CD4-positive, CD25-positive, alpha-beta regulatory T cell (primary cell): ENCODE results near the gene S100A14. TPM values are rescaled to one million over a fixed set of nuclear protein-coding genes. Genes with fewer than 3 reads are reported as not detected.
"Not testable (repeated sequence)": the region's sequence is repeated elsewhere in the genome, so short reads cannot be mapped to it uniquely, and the experiment has no call there.

ENCODE experiments used
- ATAC-seq, 2 donors: fragments of 150-1000 bp; cut with Tn5 transposase; one replicate each; pipeline ENCODE4 v1.10.0; 2021; ENCODE audit warnings: low read depth in 2 of 2, moderate number of reproducible peaks in 2 of 2, moderate library complexity in 1 of 2
- DNase-seq, 3 donors: peaks; one replicate each; pipeline versions ENCODE4 v3.0.0 to v3.0.0-alpha.2; 2012 to 2022; ENCODE audit warnings: mixed read lengths in 1 of 3
- H3K27ac ChIP-seq: one replicate; pipeline ENCODE4 v1.7.0; 2013; ENCODE audit warnings: mild to moderate bottlenecking, low read length; ENCODE audit not compliant: insufficient read depth, poor library complexity, severe bottlenecking
- H3K27me3 ChIP-seq: one replicate; pipeline ENCODE4 v1.7.0; 2013; ENCODE audit warnings: low read length; ENCODE audit not compliant: control insufficient read depth, insufficient read depth
- H3K36me3 ChIP-seq: one replicate; pipeline ENCODE4 v1.7.0; 2013; ENCODE audit warnings: mild to moderate bottlenecking, low read length, moderate library complexity; ENCODE audit not compliant: control insufficient read depth, insufficient read depth
- H3K4me1 ChIP-seq: 2 replicates; pipeline ENCODE4 v1.7.0; 2013; ENCODE audit warnings: mild to moderate bottlenecking, low read length; ENCODE audit not compliant: insufficient read depth, control insufficient read depth, poor library complexity, severe bottlenecking
- H3K4me3 ChIP-seq: one replicate; pipeline ENCODE4 v1.7.0; 2013; ENCODE audit warnings: low read depth, mild to moderate bottlenecking, low read length, moderate library complexity
- H3K9me3 ChIP-seq, 2 experiments: 1 replicate in 1 of 2; 2 replicates in 1 of 2; pipeline ENCODE4 v1.7.0; 2013; ENCODE audit warnings: low read length in 2 of 2, mild to moderate bottlenecking in 1 of 2, moderate library complexity in 1 of 2; ENCODE audit not compliant: control insufficient read depth in 2 of 2
- H3K27ac Mint-ChIP-seq, 3 donors: one replicate each; pipeline ENCODE4 v1.8.0; 2020 to 2022; ENCODE audit warnings: mild to moderate bottlenecking in 3 of 3, mixed read lengths in 3 of 3, moderate library complexity in 2 of 3
- H3K27me3 Mint-ChIP-seq: one replicate; pipeline ENCODE4 v1.8.0; 2022; ENCODE audit warnings: mild to moderate bottlenecking, mixed read lengths
- H3K36me3 Mint-ChIP-seq: one replicate; pipeline ENCODE4 v1.8.0; 2020; ENCODE audit warnings: mixed read lengths
- H3K4me1 Mint-ChIP-seq, 4 donors: one replicate each; pipeline ENCODE4 v1.8.0; 2020 to 2022; ENCODE audit warnings: mixed read lengths in 4 of 4, mild to moderate bottlenecking in 1 of 4
- H3K4me3 Mint-ChIP-seq, 4 donors: one replicate each; pipeline ENCODE4 v1.8.0; 2020 to 2022; ENCODE audit warnings: mild to moderate bottlenecking in 4 of 4, mixed read lengths in 4 of 4, moderate library complexity in 3 of 4
- H3K9me3 Mint-ChIP-seq, 7 donors: one replicate each; pipeline ENCODE4 v1.8.0; 2020 to 2022; ENCODE audit warnings: mixed read lengths in 7 of 7, mild to moderate bottlenecking in 3 of 7, moderate library complexity in 2 of 7
- polyA plus RNA-seq, 4 donors: library from polyadenylated mRNA; unstranded; fragments of 300-500 nt; fragmentation: Illumina TruSeq; gene quantifications; one replicate each; pipeline ENCODE4 v1.2.3, GENCODE V29; 2021
- total RNA-seq: library from RNA; stranded (reverse); gene quantifications from one replicate; pipeline ENCODE4 v1.2.3, GENCODE V29; 2022

S100A14 gene
- total and polyA plus RNA-seq, 5 donors from 2014 or later = not detected

- Mint-ChIP-seq H3K27ac (peak overlapping the region in 1 of 3 donors; percentile 84), H3K36me3 (no peaks in the 10 kb centered on the region), H3K27me3 (peaks cover 31% of the 10 kb centered on the region), H3K4me1 (no peaks in the 10 kb centered on the region), H3K4me3 (no peak overlapping the region), H3K9me3 (no peaks in the 10 kb centered on the region)
- H3K9me3 ChIP-seq = no peaks in the 10 kb centered on the region
- no peaks in the 10 kb centered on the region for H3K4me1 ChIP-seq
- H3K27ac ChIP-seq = no peak overlapping the region
- no peak overlapping the region for H3K4me3 ChIP-seq
- DNase-seq = no peak
- H3K36me3 ChIP-seq = no peaks in the 10 kb centered on the region
- ATAC-seq = no peak
- peaks cover 2% of the 10 kb centered on the region for H3K27me3 ChIP-seq
Measured at GRCh38 chr1:153588482-153588881, 27.6 kb downstream of the S100A14 start.

GRCh38 chr1:153588033-153588432 is 28.1 kb downstream of the S100A14 start:
- not testable (repeated sequence) for H3K36me3 Mint-ChIP-seq, H3K4me3 Mint-ChIP-seq, H3K9me3 Mint-ChIP-seq, H3K36me3 ChIP-seq, H3K4me3 ChIP-seq, ATAC-seq, H3K27me3 ChIP-seq, H3K4me1 ChIP-seq, H3K27ac ChIP-seq, H3K4me1 Mint-ChIP-seq, H3K9me3 ChIP-seq, H3K27ac Mint-ChIP-seq, DNase-seq
- H3K27me3 Mint-ChIP-seq = peaks cover 31% of the 10 kb centered on the region

GRCh38 chr1:153587314-153587713 is 28.8 kb downstream of the S100A14 start:
- H3K27ac ChIP-seq = no peak overlapping the region
- Mint-ChIP-seq H3K27me3 (peaks cover 31% of the 10 kb centered on the region), H3K36me3 (no peaks in the 10 kb centered on the region), H3K27ac (no peak overlapping the region), H3K9me3 (no peaks in the 10 kb centered on the region), H3K4me3 (no peak overlapping the region), H3K4me1 (no peaks in the 10 kb centered on the region)
- ATAC-seq (no peak), DNase-seq (no peak)
- peaks cover 2% of the 10 kb centered on the region for H3K27me3 ChIP-seq
- no peaks in the 10 kb centered on the region for H3K4me1 ChIP-seq
- no peaks in the 10 kb centered on the region for H3K36me3 ChIP-seq
- no peak overlapping the region for H3K4me3 ChIP-seq
- H3K9me3 ChIP-seq = no peaks in the 10 kb centered on the region

GRCh38 chr1:153586347-153586746 is 29.8 kb downstream of the S100A14 start:
- ATAC-seq (no peak), DNase-seq (no peak)
- Mint-ChIP-seq H3K9me3 (no peaks in the 10 kb centered on the region), H3K27me3 (peaks cover 31% of the 10 kb centered on the region), H3K4me1 (no peaks in the 10 kb centered on the region), H3K27ac (no peak overlapping the region), H3K4me3 (no peak overlapping the region), H3K36me3 (no peaks in the 10 kb centered on the region)
- H3K27ac ChIP-seq = no peak overlapping the region
- H3K4me3 ChIP-seq = no peak overlapping the region
- H3K27me3 ChIP-seq = peaks cover 2% of the 10 kb centered on the region
- no peaks in the 10 kb centered on the region for H3K9me3 ChIP-seq
- H3K4me1 ChIP-seq = no peaks in the 10 kb centered on the region
- no peaks in the 10 kb centered on the region for H3K36me3 ChIP-seq

- Mint-ChIP-seq H3K4me1 (no peaks in the 10 kb centered on the region), H3K4me3 (no peak overlapping the region), H3K27ac (no peak overlapping the region), H3K27me3 (peaks cover 34% of the 10 kb centered on the region), H3K36me3 (no peaks in the 10 kb centered on the region), H3K9me3 (no peaks in the 10 kb centered on the region)
- Histone ChIP-seq H3K9me3 (no peaks in the 10 kb centered on the region), H3K4me1 (no peaks in the 10 kb centered on the region), H3K27me3 (peaks cover 2% of the 10 kb centered on the region), H3K27ac (no peak overlapping the region), H3K36me3 (no peaks in the 10 kb centered on the region), H3K4me3 (no peak overlapping the region)
- ATAC-seq (no peak), DNase-seq (no peak)
Measured at GRCh38 chr1:153585006-153585405, 31.1 kb downstream of the S100A14 start.

- no peak overlapping the region for H3K4me3 ChIP-seq
- Mint-ChIP-seq H3K27me3 (peaks cover 43% of the 10 kb centered on the region), H3K27ac (no peak overlapping the region), H3K9me3 (no peaks in the 10 kb centered on the region), H3K36me3 (no peaks in the 10 kb centered on the region), H3K4me3 (no peak overlapping the region), H3K4me1 (no peaks in the 10 kb centered on the region)
- no peak for ATAC-seq
- no peaks in the 10 kb centered on the region for H3K4me1 ChIP-seq
- H3K27ac ChIP-seq = no peak overlapping the region
- DNase-seq = no peak
- no peaks in the 10 kb centered on the region for H3K9me3 ChIP-seq
- no peaks in the 10 kb centered on the region for H3K36me3 ChIP-seq
- H3K27me3 ChIP-seq = peaks cover 2% of the 10 kb centered on the region
Measured at GRCh38 chr1:153583976-153584375, 32.1 kb downstream of the S100A14 start.

GRCh38 chr1:153583514-153583913 is 32.6 kb downstream of the S100A14 start:
- not testable (repeated sequence) for H3K4me1 Mint-ChIP-seq, ATAC-seq, H3K9me3 ChIP-seq, H3K27me3 ChIP-seq, H3K27ac ChIP-seq, H3K36me3 Mint-ChIP-seq, H3K27ac Mint-ChIP-seq, H3K36me3 ChIP-seq, H3K4me1 ChIP-seq, H3K4me3 ChIP-seq, H3K9me3 Mint-ChIP-seq, DNase-seq, H3K4me3 Mint-ChIP-seq
- peaks cover 40% of the 10 kb centered on the region for H3K27me3 Mint-ChIP-seq

- H3K4me3 ChIP-seq, H3K36me3 ChIP-seq, H3K4me3 Mint-ChIP-seq, H3K4me1 ChIP-seq, DNase-seq, ATAC-seq, H3K36me3 Mint-ChIP-seq, H3K9me3 Mint-ChIP-seq, H3K9me3 ChIP-seq, H3K27ac Mint-ChIP-seq, H3K27me3 ChIP-seq, H3K4me1 Mint-ChIP-seq, H3K27ac ChIP-seq: not testable (repeated sequence)
- H3K27me3 Mint-ChIP-seq = peaks cover 38% of the 10 kb centered on the region
Measured at GRCh38 chr1:153582836-153583235, 33.3 kb downstream of the S100A14 start.
